ENCODE measurements around the gene LINGO3. TPM values are rescaled to one million over a fixed set of nuclear protein-coding genes. Genes with fewer than 3 reads are reported as not detected.

LINGO3 gene
- total RNA-seq, 1 experiment from 2014 or later = 2.0 TPM

- TF ChIP-seq, protein P1, sequence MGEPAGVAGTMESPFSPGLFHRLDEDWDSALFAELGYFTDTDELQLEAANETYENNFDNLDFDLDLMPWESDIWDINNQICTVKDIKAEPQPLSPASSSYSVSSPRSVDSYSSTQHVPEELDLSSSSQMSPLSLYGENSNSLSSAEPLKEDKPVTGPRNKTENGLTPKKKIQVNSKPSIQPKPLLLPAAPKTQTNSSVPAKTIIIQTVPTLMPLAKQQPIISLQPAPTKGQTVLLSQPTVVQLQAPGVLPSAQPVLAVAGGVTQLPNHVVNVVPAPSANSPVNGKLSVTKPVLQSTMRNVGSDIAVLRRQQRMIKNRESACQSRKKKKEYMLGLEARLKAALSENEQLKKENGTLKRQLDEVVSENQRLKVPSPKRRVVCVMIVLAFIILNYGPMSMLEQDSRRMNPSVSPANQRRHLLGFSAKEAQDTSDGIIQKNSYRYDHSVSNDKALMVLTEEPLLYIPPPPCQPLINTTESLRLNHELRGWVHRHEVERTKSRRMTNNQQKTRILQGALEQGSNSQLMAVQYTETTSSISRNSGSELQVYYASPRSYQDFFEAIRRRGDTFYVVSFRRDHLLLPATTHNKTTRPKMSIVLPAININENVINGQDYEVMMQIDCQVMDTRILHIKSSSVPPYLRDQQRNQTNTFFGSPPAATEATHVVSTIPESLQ (CRISPR knock-in tag; IDR thresholded peaks at IDR 0.05) = no peak
- TF ChIP-seq, protein P2, sequence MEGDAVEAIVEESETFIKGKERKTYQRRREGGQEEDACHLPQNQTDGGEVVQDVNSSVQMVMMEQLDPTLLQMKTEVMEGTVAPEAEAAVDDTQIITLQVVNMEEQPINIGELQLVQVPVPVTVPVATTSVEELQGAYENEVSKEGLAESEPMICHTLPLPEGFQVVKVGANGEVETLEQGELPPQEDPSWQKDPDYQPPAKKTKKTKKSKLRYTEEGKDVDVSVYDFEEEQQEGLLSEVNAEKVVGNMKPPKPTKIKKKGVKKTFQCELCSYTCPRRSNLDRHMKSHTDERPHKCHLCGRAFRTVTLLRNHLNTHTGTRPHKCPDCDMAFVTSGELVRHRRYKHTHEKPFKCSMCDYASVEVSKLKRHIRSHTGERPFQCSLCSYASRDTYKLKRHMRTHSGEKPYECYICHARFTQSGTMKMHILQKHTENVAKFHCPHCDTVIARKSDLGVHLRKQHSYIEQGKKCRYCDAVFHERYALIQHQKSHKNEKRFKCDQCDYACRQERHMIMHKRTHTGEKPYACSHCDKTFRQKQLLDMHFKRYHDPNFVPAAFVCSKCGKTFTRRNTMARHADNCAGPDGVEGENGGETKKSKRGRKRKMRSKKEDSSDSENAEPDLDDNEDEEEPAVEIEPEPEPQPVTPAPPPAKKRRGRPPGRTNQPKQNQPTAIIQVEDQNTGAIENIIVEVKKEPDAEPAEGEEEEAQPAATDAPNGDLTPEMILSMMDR (IDR thresholded peaks at IDR 0.05) = no peak
- TF ChIP-seq, protein P3, sequence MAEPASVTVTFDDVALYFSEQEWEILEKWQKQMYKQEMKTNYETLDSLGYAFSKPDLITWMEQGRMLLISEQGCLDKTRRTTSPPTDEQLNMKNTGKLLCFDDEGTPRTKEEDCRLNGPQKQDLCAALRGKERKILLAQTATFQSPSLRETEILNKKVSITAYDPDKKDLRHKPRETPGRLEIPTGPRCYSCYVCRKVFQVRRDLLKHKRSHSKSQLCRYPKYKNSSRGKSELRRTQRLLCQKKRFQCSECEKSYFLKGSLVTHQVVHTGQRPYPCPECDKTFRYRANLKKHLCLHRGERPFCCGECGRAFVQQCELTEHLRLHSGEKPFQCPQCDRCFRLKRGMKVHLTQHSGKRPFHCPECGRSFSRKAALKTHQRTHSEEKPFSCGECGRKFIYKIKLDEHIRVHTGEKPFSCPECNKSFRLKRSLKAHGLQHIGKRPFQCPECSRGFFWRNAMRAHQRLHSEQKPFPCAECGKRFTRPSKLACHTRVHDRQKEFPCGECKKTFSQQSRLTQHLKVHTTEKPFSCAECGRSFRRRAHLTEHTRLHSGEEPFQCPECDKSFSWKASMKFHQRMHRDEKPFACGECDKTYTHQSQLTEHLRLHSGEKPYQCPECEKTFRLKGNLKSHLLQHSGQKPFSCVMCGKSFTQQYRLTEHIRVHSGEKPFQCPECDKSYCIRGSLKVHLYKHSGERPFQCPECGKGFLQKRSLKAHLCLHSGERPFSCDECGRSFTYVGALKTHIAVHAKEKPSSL (CRISPR knock-in tag; conservative IDR thresholded peaks at IDR 0.05) = no peak
- TF ChIP-seq NFYB (CRISPR knock-in tag; conservative IDR thresholded peaks at IDR 0.05; ENCODE audit: low read depth) = no peak
- TF ChIP-seq OVOL2 (CRISPR knock-in tag; IDR thresholded peaks at IDR 0.05; ENCODE audit: borderline replicate concordance) = no peak
These were observed 18.9 kb downstream of the LINGO3 start (continued) for GRCh38 chr19:2288818-2289713.

DNA sequence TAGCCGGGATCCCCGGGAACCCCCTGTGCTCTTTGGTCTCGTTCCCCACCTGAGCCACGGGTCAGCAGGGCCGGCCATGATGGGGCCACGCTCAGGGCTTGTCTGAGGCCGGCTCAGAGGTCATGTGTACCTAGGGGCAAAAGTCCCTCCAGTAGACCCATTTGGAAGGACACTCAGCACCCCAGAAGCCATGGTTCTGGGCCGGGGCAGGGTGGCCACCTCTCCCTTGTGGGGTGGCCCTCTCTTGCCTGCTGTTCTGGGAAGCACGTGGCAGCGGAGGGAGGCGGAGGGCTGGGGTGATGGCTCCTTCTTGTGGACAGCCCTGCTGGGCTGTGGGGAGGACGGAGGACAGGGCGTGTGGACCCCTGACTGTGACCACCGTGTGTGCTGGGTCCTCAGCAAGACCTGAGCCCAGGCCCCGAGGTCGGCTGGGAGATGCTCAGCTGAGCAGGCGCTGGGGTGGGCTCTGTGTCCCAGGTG, 19.6 kb downstream of the LINGO3 start:
- POLR2A ChIA-PET = no interaction called here
- DNase-seq (ENCODE audit: low spot score) (no peak), ATAC-seq (no peak)
- Mint-ChIP-seq H3K4me3 (peak overlapping the region; percentile 21; the same call in 1 of the 2 replicates), H3K9me3 (no peaks in the 10 kb centered on the region), H3K27ac (no peak overlapping the region), H3K27me3 (ENCODE audit: low read depth) (peaks cover 65% of the 10 kb centered on the region), H3K4me1 (peaks cover 6% of the 10 kb centered on the region; the same call in 1 of the 2 replicates), H3K36me3 (no peaks in the 10 kb centered on the region)
- CTCF ChIA-PET = interaction anchor here (0.6 to 2.7 kb wide), 8 partner anchors 12 to 89 kb away, joined by 3 to 10 read pairs (median 5); no protein-coding TSS in a partner anchor
- TF ChIP-seq, protein P4, sequence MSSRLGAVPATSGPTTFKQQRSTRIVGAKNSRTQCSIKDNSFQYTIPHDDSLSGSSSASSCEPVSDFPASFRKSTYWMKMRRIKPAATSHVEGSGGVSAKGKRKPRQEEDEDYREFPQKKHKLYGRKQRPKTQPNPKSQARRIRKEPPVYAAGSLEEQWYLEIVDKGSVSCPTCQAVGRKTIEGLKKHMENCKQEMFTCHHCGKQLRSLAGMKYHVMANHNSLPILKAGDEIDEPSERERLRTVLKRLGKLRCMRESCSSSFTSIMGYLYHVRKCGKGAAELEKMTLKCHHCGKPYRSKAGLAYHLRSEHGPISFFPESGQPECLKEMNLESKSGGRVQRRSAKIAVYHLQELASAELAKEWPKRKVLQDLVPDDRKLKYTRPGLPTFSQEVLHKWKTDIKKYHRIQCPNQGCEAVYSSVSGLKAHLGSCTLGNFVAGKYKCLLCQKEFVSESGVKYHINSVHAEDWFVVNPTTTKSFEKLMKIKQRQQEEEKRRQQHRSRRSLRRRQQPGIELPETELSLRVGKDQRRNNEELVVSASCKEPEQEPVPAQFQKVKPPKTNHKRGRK (CRISPR knock-in tag; IDR thresholded peaks at IDR 0.05; ENCODE audit: borderline replicate concordance) = no peak
- TF ChIP-seq NR3C1 (CRISPR knock-in tag; conservative IDR thresholded peaks at IDR 0.05; ENCODE audit: low read depth) (no peak), RORB (CRISPR knock-in tag; IDR thresholded peaks at IDR 0.05) (no peak), OVOL2 (CRISPR knock-in tag; IDR thresholded peaks at IDR 0.05; ENCODE audit: borderline replicate concordance) (no peak), ZNF281 (CRISPR knock-in tag; IDR thresholded peaks at IDR 0.05) (no peak), ATF1 (CRISPR knock-in tag; IDR thresholded peaks at IDR 0.05) (no peak), ERG (CRISPR knock-in tag; IDR thresholded peaks at IDR 0.05) (no peak), ZNF232 (CRISPR knock-in tag; IDR thresholded peaks at IDR 0.05) (no peak), JUN (CRISPR knock-in tag; IDR thresholded peaks at IDR 0.05) (no peak), ZNF317 (CRISPR knock-in tag; IDR thresholded peaks at IDR 0.05; ENCODE audit: borderline replicate concordance, low read depth) (no peak)
- TF ChIP-seq, protein P5, sequence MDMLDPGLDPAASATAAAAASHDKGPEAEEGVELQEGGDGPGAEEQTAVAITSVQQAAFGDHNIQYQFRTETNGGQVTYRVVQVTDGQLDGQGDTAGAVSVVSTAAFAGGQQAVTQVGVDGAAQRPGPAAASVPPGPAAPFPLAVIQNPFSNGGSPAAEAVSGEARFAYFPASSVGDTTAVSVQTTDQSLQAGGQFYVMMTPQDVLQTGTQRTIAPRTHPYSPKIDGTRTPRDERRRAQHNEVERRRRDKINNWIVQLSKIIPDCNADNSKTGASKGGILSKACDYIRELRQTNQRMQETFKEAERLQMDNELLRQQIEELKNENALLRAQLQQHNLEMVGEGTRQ (CRISPR knock-in tag; IDR thresholded peaks at IDR 0.05) = no peak
- TF ChIP-seq, protein P6, sequence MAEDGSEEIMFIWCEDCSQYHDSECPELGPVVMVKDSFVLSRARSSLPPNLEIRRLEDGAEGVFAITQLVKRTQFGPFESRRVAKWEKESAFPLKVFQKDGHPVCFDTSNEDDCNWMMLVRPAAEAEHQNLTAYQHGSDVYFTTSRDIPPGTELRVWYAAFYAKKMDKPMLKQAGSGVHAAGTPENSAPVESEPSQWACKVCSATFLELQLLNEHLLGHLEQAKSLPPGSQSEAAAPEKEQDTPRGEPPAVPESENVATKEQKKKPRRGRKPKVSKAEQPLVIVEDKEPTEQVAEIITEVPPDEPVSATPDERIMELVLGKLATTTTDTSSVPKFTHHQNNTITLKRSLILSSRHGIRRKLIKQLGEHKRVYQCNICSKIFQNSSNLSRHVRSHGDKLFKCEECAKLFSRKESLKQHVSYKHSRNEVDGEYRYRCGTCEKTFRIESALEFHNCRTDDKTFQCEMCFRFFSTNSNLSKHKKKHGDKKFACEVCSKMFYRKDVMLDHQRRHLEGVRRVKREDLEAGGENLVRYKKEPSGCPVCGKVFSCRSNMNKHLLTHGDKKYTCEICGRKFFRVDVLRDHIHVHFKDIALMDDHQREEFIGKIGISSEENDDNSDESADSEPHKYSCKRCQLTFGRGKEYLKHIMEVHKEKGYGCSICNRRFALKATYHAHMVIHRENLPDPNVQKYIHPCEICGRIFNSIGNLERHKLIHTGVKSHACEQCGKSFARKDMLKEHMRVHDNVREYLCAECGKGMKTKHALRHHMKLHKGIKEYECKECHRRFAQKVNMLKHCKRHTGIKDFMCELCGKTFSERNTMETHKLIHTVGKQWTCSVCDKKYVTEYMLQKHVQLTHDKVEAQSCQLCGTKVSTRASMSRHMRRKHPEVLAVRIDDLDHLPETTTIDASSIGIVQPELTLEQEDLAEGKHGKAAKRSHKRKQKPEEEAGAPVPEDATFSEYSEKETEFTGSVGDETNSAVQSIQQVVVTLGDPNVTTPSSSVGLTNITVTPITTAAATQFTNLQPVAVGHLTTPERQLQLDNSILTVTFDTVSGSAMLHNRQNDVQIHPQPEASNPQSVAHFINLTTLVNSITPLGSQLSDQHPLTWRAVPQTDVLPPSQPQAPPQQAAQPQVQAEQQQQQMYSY (CRISPR knock-in tag; IDR thresholded peaks at IDR 0.05) = no peak
